HepG2 (cell line): ENCODE measurements around the gene F8. TPM values are rescaled to one million over a fixed set of nuclear protein-coding genes. Genes with fewer than 3 reads are reported as not detected.

ENCODE experiments used
- ATAC-seq: fragments of 200-7000 bp; cut with Tn5 transposase; 3 replicates; pipeline ENCODE4 v1.9.1; 2020; ENCODE audit warnings: mild to moderate bottlenecking, moderate library complexity
- BruUV-seq: library from RNA; stranded (reverse); fragments of 400-500 nt; replicated peaks from 2 replicates; lab custom pipeline; 2021; lab: Mats Ljungman, UMichigan
- CTCF ChIA-PET: fragments of 300-600 bp; formaldehyde crosslinking; extraction: SDS; loops from one replicate; lab custom pipeline; 2021; ENCODE audit warnings: low total read pairs, inconsistent platforms, low intra/inter-chr PET ratio; lab: Yijun Ruan, JAX
- POLR2A ChIA-PET: fragments of 350-600 bp; sonication (Branson Sonifier 250); formaldehyde crosslinking; loops from one replicate; lab custom pipeline; 2020; ENCODE audit warnings: antibody characterized with exemption, inconsistent platforms; lab: Yijun Ruan, JAX
- DNase-seq: peaks from one replicate; pipeline ENCODE4 v3.0.0-alpha.2; 2015; ENCODE audit warnings: low spot score
- FAIRE-seq: peaks from 3 replicates; lab custom pipeline; 2011; peaks lifted over from hg19 to GRCh38; lab: Jason Lieb, UNC
- H2AFZ ChIP-seq: one replicate; pipeline ENCODE4 v1.6.1; 2011; ENCODE audit warnings: low read length, inconsistent platforms
- H3K27ac ChIP-seq: fragments of 300-600 bp; 3 replicates; pipeline ENCODE4 v1.8.0; 2011; ENCODE audit warnings: mixed run types, mild to moderate bottlenecking, mixed read lengths, low read length, inconsistent platforms; ENCODE audit not compliant: insufficient read depth; ENCODE audit errors: extremely low read length
- H3K27me3 ChIP-seq, 2 experiments: fragments of 200-600 bp in 1 of 2; 2 replicates in 1 of 2; 3 replicates in 1 of 2; pipeline versions ENCODE4 v1.6.0 to v1.8.0; 2011; ENCODE audit warnings: low read length in 2 of 2, mild to moderate bottlenecking in 2 of 2, moderate library complexity in 2 of 2, inconsistent platforms in 1 of 2; ENCODE audit not compliant: insufficient read depth in 2 of 2, control insufficient read depth in 1 of 2
- H3K36me3 ChIP-seq, 2 experiments: fragments of 200-600 bp in 1 of 2; replicated peaks in 1 of 2; 2 replicates in 1 of 2; 3 replicates in 1 of 2; pipeline versions ENCODE4 v1.5.1 to v1.8.0; 2011; ENCODE audit warnings: low read length in 2 of 2, inconsistent platforms in 1 of 2; ENCODE audit not compliant: insufficient read depth in 2 of 2, control insufficient read depth in 1 of 2
- H3K4me1 ChIP-seq: 2 replicates; pipeline ENCODE4 v1.5.1; 2012; ENCODE audit warnings: low read length, inconsistent platforms; ENCODE audit not compliant: insufficient read depth
- H3K4me2 ChIP-seq: 2 replicates; pipeline ENCODE4 v1.6.0; 2011; ENCODE audit warnings: low read depth, low read length, inconsistent platforms
- H3K4me3 ChIP-seq, 3 experiments: fragments of 200-600 bp in 1 of 3; sonication (generic), shearing (Covaris generic) in 1 of 3; replicated peaks in 1 of 3; 2 replicates each; pipeline ENCODE4 v1.5.1; 2011 to 2016; ENCODE audit warnings: low read length in 3 of 3, inconsistent platforms in 2 of 3, low read depth in 2 of 3, mild to moderate bottlenecking in 2 of 3, control low read depth in 1 of 3, mixed read lengths in 1 of 3; ENCODE audit not compliant: insufficient read depth in 1 of 3
- H3K79me2 ChIP-seq: one replicate; pipeline ENCODE4 v1.6.1; 2011; ENCODE audit warnings: low read length, inconsistent platforms; ENCODE audit not compliant: insufficient read depth
- H3K9ac ChIP-seq: 2 replicates; pipeline ENCODE4 v1.6.0; 2011; ENCODE audit warnings: mild to moderate bottlenecking, low read depth, low read length, inconsistent platforms; ENCODE audit not compliant: insufficient read depth
- H3K9me3 ChIP-seq: 2 replicates; pipeline ENCODE4 v1.5.1; 2012; ENCODE audit warnings: mild to moderate bottlenecking, low read length
- H4K20me1 ChIP-seq: 2 replicates; pipeline ENCODE4 v1.6.0; 2011; ENCODE audit warnings: inconsistent platforms, mild to moderate bottlenecking, low read length, moderate library complexity; ENCODE audit not compliant: insufficient read depth
- ATF7 ChIP-seq, 2 experiments: fragments of 450-650 bp in 1 of 2; sonication (generic) in 1 of 2; formaldehyde crosslinking in 1 of 2; IDR thresholded peaks; 2 replicates each; pipeline versions ENCODE4 v1.4.0 to v1.6.1; 2016 to 2020; ENCODE audit warnings: antibody characterized with exemption in 1 of 2, mild to moderate bottlenecking in 1 of 2, missing genetic modification reagents in 1 of 2
- EHMT2 ChIP-seq: fragments of 200-600 bp; sonication (generic); IDR thresholded peaks from 2 replicates; pipeline ENCODE4 v1.7.0; 2017; ENCODE audit warnings: antibody characterized with exemption, low read depth, low read length, borderline replicate concordance
- FOXO1 ChIP-seq: sonication (generic); formaldehyde crosslinking; IDR thresholded peaks from 2 replicates; pipeline ENCODE4 v1.4.0; 2020; ENCODE audit warnings: missing genetic modification reagents
- HNF4A ChIP-seq: sonication (generic); formaldehyde crosslinking; IDR thresholded peaks from 2 replicates; pipeline ENCODE4 v1.4.0; 2020; ENCODE audit warnings: missing genetic modification reagents
- KMT2A ChIP-seq: sonication (generic); formaldehyde crosslinking; IDR thresholded peaks from 2 replicates; pipeline ENCODE4 v1.4.0; 2020; ENCODE audit warnings: missing genetic modification reagents
- NFYB ChIP-seq: sonication (generic); formaldehyde crosslinking; IDR thresholded peaks from 2 replicates; pipeline ENCODE4 v1.4.0; 2020; ENCODE audit warnings: missing genetic modification reagents
- PCBP2 ChIP-seq: fragments of 200-400 bp; formaldehyde crosslinking; optimal IDR thresholded peaks from 2 replicates; pipeline ENCODE3; 2018; ENCODE audit warnings: low read length, low read depth; ENCODE audit not compliant: poor library complexity, severe bottlenecking
- POGZ ChIP-seq: sonication (generic); formaldehyde crosslinking; IDR thresholded peaks from 2 replicates; pipeline ENCODE4 v1.4.0; 2020; ENCODE audit warnings: mild to moderate bottlenecking, missing genetic modification reagents
- ZNF3 ChIP-seq: IDR thresholded peaks from 2 replicates; pipeline ENCODE4 v1.7.0; 2017; ENCODE audit warnings: inconsistent platforms
- ZNF335 ChIP-seq: sonication (generic); formaldehyde crosslinking; IDR thresholded peaks from 2 replicates; pipeline ENCODE4 v1.4.0; 2020; ENCODE audit warnings: missing genetic modification reagents
- ZNF660 ChIP-seq: sonication (generic); formaldehyde crosslinking; IDR thresholded peaks from 2 replicates; pipeline ENCODE4 v1.5.1; 2020; ENCODE audit warnings: mild to moderate bottlenecking, low read depth, missing genetic modification reagents, borderline replicate concordance
- whole genome bisulfite sequencing: methylation state at CpG from one replicate; pipeline ENCODE4 v1.1.6; 2017; ENCODE audit warnings: low lambda C conversion rate; 5-methylcytosine and 5-hydroxymethylcytosine counted together
- in situ Hi-C: cut with HindIII; loops from 2 replicates; pipeline ENCODE4 v1.10.0; 2017; ENCODE audit warnings: low pct_unique_long_range_greater_than_20kb; ENCODE audit not compliant: extremely low pct_ligation_motif_present
- intact Hi-C: fragments of 100-400 bp; cut with micrococcal nuclease; formaldehyde crosslinking; loops from one replicate; pipeline ENCODE4 v1.10.0; 2022; ENCODE audit not compliant: unreplicated experiment
- polyA plus RNA-seq, 8 experiments: library from polyadenylated mRNA; depleted of rRNA in 3 of 8; stranded (reverse) in 7 of 8; unstranded in 1 of 8; fragments of >200 nt; fragmentation: Illumina TruSeq in 4 of 8; extraction: Trizol in 4 of 8; gene quantifications; 2 replicates each; pipeline versions ENCODE4 v1.2.1 to v1.2.3, GENCODE V29; 2011 to 2016; ENCODE audit warnings: low read depth in 4 of 8, missing spikeins in 1 of 8, mixed read lengths in 1 of 8; ENCODE audit not compliant: insufficient read depth in 1 of 8
- total RNA-seq, 5 experiments: library from RNA; depleted of rRNA; stranded (reverse); fragments of >200 nt; fragmentation: Illumina TruSeq; extraction: Trizol; gene quantifications; 2 replicates each; pipeline ENCODE4 v1.2.3, GENCODE V29; 2016; ENCODE audit warnings: low read depth in 1 of 5
- TF ChIP-seq, protein P1 (sequence below): sonication (generic); formaldehyde crosslinking; IDR thresholded peaks from 2 replicates; pipeline ENCODE4 v1.5.0; 2020; ENCODE audit warnings: missing genetic modification reagents, mild to moderate bottlenecking, borderline replicate concordance
- TF ChIP-seq, protein P2 (sequence below): sonication (generic); formaldehyde crosslinking; IDR thresholded peaks from 2 replicates; pipeline ENCODE4 v1.4.0; 2020; ENCODE audit warnings: missing genetic modification reagents
- TF ChIP-seq, protein P3 (sequence below): sonication (generic); formaldehyde crosslinking; IDR thresholded peaks from 2 replicates; pipeline ENCODE4 v1.5.0; 2020; ENCODE audit warnings: missing genetic modification reagents
- TF ChIP-seq, protein P4 (sequence below): sonication (generic); formaldehyde crosslinking; IDR thresholded peaks from 2 replicates; pipeline ENCODE4 v1.9.0; 2021; ENCODE audit warnings: missing genetic modification reagents, mild to moderate bottlenecking, borderline replicate concordance

Gene F8
- total and polyA plus RNA-seq, 2 of the 13 experiments (the other 11 are each of a cell fraction or from before 2014, with no cell fraction given) = 0.29 to 0.61 TPM

DNA sequence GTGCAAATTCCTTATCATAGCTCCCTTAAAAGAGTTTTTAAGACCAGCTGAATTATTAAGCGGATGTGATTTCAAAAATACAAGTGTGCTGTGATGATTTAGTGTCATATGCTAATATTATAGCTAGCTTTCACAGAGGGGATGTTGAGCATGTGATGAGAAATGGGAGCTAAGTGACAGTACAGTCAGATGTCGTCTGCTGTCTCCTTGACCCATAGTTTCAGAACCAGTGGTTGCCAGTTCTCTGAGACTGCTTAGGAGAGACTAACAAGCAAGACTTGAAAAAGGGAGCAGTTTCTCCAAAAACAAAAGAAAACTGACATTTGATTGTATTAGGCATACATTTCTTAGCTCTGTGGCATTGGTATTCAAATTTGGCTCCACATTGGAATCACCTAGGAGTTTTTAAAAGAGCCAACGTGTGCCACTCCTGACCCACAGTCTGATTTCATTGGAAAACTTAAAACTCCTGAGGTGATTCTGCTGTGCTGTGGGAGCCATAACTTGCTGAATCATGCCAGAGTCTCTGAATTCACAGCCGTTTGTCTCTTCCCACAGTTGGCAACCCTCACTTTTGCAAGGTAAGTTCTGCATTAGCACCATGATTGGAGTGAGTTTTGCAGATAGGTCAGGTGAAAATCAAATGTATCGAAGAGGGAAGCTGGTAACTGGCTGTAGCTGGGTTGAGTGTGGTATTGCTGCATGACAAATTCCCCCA lies 24.4 kb upstream of the F8 start (continued):
- no peak for TF ChIP-seq FOXO1 (CRISPR knock-in tag)

DNA sequence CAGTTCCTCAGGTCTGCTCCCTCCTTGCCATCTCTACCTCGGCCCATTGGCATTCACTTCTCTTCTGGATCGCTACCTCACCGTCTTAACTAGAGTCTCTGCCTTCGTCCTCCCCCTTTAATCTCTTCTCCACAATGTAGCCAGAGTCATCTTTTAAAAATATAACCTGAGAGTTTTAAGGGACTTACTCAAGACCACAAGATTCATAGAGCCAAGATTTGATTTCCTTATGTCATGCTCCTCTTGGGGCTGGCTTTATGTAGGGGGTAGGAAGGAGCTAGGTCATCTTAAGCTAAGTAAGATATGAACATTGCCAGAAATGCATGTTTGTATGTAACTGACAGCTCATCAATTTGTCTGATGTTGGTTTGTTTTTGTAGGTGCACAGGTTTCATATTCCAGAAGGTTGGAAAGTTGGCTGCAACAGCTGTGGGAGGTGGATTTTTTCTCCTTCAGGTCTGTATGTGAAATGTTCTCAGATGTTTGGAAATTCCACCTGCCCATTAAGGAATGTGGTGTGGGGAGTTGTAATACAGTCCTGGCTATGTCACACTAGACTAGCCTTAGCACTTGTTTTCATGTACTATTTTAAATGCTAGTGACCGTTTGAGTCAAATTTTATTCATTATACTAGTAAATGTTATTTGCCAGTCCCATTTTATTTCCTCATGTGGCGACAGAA lies 23.7 kb upstream of the F8 start:
- WGBS = 94% methylated on average over 6 of the region's 6 CpGs
- FAIRE-seq = no peak
- H3K79me2 ChIP-seq = no peaks in the 10 kb centered on the region
- H3K4me3 ChIP-seq = no peak overlapping the region
- no peaks in the 10 kb centered on the region for H4K20me1 ChIP-seq
- H3K4me1 ChIP-seq = no peaks in the 10 kb centered on the region
- H3K27me3 ChIP-seq = no peaks in the 10 kb centered on the region
- 0 out of 5 replicates have a peak, but pooled peaks cover 0 to under 1% of the 10 kb centered on the region in 2 experiments for H3K36me3 ChIP-seq
- H3K4me2 ChIP-seq = no peak overlapping the region
- POLR2A ChIA-PET = no interaction called here
- DNase-seq = no peak
- H2AFZ ChIP-seq = no peak overlapping the region
- no peaks in the 10 kb centered on the region for H3K9me3 ChIP-seq
- no peak overlapping the region for H3K27ac ChIP-seq
- CTCF ChIA-PET = no interaction called here
- no TSS peak for BruUV-seq
- ATAC-seq = no peak
- intact Hi-C loops = no loop called here
- no peak overlapping the region for H3K9ac ChIP-seq
- in situ Hi-C loops = no loop called here
- no peak for TF ChIP-seq KMT2A
- no peak for TF ChIP-seq ZNF660 (CRISPR knock-in tag)
- TF ChIP-seq, protein P1, sequence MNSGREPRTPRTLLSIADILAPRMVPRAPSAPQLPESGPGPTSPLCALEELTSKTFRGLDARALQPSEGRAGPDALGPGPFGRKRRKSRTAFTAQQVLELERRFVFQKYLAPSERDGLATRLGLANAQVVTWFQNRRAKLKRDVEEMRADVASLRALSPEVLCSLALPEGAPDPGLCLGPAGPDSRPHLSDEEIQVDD = no peak
- TF ChIP-seq, protein P2, sequence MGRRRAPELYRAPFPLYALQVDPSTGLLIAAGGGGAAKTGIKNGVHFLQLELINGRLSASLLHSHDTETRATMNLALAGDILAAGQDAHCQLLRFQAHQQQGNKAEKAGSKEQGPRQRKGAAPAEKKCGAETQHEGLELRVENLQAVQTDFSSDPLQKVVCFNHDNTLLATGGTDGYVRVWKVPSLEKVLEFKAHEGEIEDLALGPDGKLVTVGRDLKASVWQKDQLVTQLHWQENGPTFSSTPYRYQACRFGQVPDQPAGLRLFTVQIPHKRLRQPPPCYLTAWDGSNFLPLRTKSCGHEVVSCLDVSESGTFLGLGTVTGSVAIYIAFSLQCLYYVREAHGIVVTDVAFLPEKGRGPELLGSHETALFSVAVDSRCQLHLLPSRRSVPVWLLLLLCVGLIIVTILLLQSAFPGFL = no peak
- TF ChIP-seq NFYB (CRISPR knock-in tag) = no peak
- TF ChIP-seq HNF4A (CRISPR knock-in tag) = no peak
- TF ChIP-seq, protein P3, sequence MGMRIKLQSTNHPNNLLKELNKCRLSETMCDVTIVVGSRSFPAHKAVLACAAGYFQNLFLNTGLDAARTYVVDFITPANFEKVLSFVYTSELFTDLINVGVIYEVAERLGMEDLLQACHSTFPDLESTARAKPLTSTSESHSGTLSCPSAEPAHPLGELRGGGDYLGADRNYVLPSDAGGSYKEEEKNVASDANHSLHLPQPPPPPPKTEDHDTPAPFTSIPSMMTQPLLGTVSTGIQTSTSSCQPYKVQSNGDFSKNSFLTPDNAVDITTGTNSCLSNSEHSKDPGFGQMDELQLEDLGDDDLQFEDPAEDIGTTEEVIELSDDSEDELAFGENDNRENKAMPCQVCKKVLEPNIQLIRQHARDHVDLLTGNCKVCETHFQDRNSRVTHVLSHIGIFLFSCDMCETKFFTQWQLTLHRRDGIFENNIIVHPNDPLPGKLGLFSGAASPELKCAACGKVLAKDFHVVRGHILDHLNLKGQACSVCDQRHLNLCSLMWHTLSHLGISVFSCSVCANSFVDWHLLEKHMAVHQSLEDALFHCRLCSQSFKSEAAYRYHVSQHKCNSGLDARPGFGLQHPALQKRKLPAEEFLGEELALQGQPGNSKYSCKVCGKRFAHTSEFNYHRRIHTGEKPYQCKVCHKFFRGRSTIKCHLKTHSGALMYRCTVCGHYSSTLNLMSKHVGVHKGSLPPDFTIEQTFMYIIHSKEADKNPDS (CRISPR knock-in tag) = no peak
- no peak for TF ChIP-seq ZNF3 (CRISPR knock-in tag)
- no peak for TF ChIP-seq ZNF335 (CRISPR knock-in tag)
- no peak for TF ChIP-seq EHMT2
- TF ChIP-seq PCBP2 = no peak
- TF ChIP-seq ATF7 (IDR thresholded peaks at IDR 0.05) = no peak
- no peak for TF ChIP-seq ATF7 (CRISPR knock-in tag; IDR thresholded peaks at IDR 0.05)
- TF ChIP-seq POGZ (CRISPR knock-in tag) = no peak
- TF ChIP-seq, protein P4, sequence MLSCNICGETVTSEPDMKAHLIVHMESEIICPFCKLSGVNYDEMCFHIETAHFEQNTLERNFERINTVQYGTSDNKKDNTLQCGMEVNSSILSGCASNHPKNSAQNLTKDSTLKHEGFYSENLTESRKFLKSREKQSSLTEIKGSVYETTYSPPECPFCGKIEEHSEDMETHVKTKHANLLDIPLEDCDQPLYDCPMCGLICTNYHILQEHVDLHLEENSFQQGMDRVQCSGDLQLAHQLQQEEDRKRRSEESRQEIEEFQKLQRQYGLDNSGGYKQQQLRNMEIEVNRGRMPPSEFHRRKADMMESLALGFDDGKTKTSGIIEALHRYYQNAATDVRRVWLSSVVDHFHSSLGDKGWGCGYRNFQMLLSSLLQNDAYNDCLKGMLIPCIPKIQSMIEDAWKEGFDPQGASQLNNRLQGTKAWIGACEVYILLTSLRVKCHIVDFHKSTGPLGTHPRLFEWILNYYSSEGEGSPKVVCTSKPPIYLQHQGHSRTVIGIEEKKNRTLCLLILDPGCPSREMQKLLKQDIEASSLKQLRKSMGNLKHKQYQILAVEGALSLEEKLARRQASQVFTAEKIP (CRISPR knock-in tag) = no peak
